Fibroblast of lung (primary cell): ENCODE results near the gene CCDC6.

Experiments used
- EZH2 ChIP-seq: IDR thresholded peaks from 2 replicates; pipeline ENCODE4 v1.5.1; 2012; ENCODE audit warnings: low read length, control low read depth, mild to moderate bottlenecking; ENCODE audit errors: missing control alignments
- TF ChIP-seq, protein P1 (sequence below), 2 donors: IDR thresholded peaks in 1 of 2; conservative IDR thresholded peaks in 1 of 2; 1 replicate in 1 of 2; 2 replicates in 1 of 2; pipeline ENCODE4 v1.5.1; 2011 to 2012; ENCODE audit warnings: low read length in 2 of 2, control low read depth in 1 of 2, inconsistent platforms in 1 of 2, low read depth in 1 of 2, mild to moderate bottlenecking in 1 of 2

GRCh38 chr10:59905066-59905730 lies 1.2 kb downstream of the CCDC6 start:
- TF ChIP-seq, protein P1, sequence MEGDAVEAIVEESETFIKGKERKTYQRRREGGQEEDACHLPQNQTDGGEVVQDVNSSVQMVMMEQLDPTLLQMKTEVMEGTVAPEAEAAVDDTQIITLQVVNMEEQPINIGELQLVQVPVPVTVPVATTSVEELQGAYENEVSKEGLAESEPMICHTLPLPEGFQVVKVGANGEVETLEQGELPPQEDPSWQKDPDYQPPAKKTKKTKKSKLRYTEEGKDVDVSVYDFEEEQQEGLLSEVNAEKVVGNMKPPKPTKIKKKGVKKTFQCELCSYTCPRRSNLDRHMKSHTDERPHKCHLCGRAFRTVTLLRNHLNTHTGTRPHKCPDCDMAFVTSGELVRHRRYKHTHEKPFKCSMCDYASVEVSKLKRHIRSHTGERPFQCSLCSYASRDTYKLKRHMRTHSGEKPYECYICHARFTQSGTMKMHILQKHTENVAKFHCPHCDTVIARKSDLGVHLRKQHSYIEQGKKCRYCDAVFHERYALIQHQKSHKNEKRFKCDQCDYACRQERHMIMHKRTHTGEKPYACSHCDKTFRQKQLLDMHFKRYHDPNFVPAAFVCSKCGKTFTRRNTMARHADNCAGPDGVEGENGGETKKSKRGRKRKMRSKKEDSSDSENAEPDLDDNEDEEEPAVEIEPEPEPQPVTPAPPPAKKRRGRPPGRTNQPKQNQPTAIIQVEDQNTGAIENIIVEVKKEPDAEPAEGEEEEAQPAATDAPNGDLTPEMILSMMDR (conservative IDR thresholded peaks at IDR 0.05 in 1 of 2, IDR thresholded peaks at IDR 0.05 in 1 of 2; ENCODE audit: low read depth in 1 of 2, low read length in 2 of 2): no peak
- TF ChIP-seq EZH2: no peak
